HepG2 (cell line): ENCODE data around the gene UNG. TPM values are rescaled to one million over a fixed set of nuclear protein-coding genes. Genes with fewer than 3 reads are reported as not detected.

Experiments
- ATF7-NPFF ChIP-seq: sonication (generic); formaldehyde crosslinking; IDR thresholded peaks from 2 replicates; pipeline ENCODE4 v1.8.1; 2023; ENCODE audit warnings: mild to moderate bottlenecking, low read depth, missing genetic modification reagents, moderate library complexity
- CEBPG ChIP-seq: IDR thresholded peaks from 2 replicates; pipeline ENCODE4 v1.6.1; 2016
- KDM1A ChIP-seq: IDR thresholded peaks from 2 replicates; pipeline ENCODE4 v1.6.1; 2016; ENCODE audit warnings: missing compliant biosample characterization
- MAX ChIP-seq: IDR thresholded peaks from 2 replicates; pipeline ENCODE4 v1.6.1; 2012; ENCODE audit warnings: inconsistent platforms
- NKX3-1 ChIP-seq: sonication (generic); formaldehyde crosslinking; IDR thresholded peaks from 2 replicates; pipeline ENCODE4 v1.5.0; 2020; ENCODE audit warnings: missing genetic modification reagents
- SMAD1 ChIP-seq: sonication (generic); formaldehyde crosslinking; IDR thresholded peaks from 2 replicates; pipeline ENCODE4 v1.4.0; 2020; ENCODE audit warnings: missing genetic modification reagents, low read depth, mild to moderate bottlenecking, borderline replicate concordance
- SRSF4 ChIP-seq: fragments of 200-400 bp; formaldehyde crosslinking; IDR thresholded peaks from one replicate; pipeline ENCODE4 v1.6.1; 2018; ENCODE audit warnings: mild to moderate bottlenecking, low read depth, low read length, moderate library complexity; ENCODE audit not compliant: poor library complexity, severe bottlenecking
- TFDP2 ChIP-seq: sonication (generic); formaldehyde crosslinking; IDR thresholded peaks from 2 replicates; pipeline ENCODE4 v1.4.0; 2020; ENCODE audit warnings: missing genetic modification reagents
- TSC22D2 ChIP-seq: sonication (generic); formaldehyde crosslinking; IDR thresholded peaks from 2 replicates; pipeline ENCODE4 v1.5.1; 2020; ENCODE audit warnings: missing genetic modification reagents, mild to moderate bottlenecking, borderline replicate concordance
- XRCC5 ChIP-seq: fragments of 200-400 bp; formaldehyde crosslinking; optimal IDR thresholded peaks from 2 replicates; pipeline ENCODE3; 2017; ENCODE audit warnings: mild to moderate bottlenecking, low read length
- ZBTB40 ChIP-seq, 2 experiments: fragments of 450-650 bp in 1 of 2; sonication (generic) in 1 of 2; formaldehyde crosslinking in 1 of 2; IDR thresholded peaks; 2 replicates each; pipeline versions ENCODE4 v1.6.1 to v1.8.0; 2016 to 2022; ENCODE audit warnings: antibody characterized with exemption in 1 of 2, mild to moderate bottlenecking in 1 of 2, missing genetic modification reagents in 1 of 2
- ZFY ChIP-seq: sonication (generic); formaldehyde crosslinking; IDR thresholded peaks from 2 replicates; pipeline ENCODE4 v1.4.0; 2020; ENCODE audit warnings: missing genetic modification reagents
- ZNF263 ChIP-seq: sonication (generic); formaldehyde crosslinking; IDR thresholded peaks from 2 replicates; pipeline ENCODE4 v1.4.0; 2020; ENCODE audit warnings: missing genetic modification reagents
- ZNF350 ChIP-seq: sonication (generic); formaldehyde crosslinking; IDR thresholded peaks from 2 replicates; pipeline ENCODE4 v1.4.0; 2020; ENCODE audit warnings: mild to moderate bottlenecking, low read depth, missing genetic modification reagents, borderline replicate concordance
- ZNF747 ChIP-seq: sonication (generic); formaldehyde crosslinking; IDR thresholded peaks from 2 replicates; pipeline ENCODE4 v1.8.1; 2023; ENCODE audit warnings: missing genetic modification reagents, mild to moderate bottlenecking, borderline replicate concordance
- ZNF790 ChIP-seq: sonication (generic); formaldehyde crosslinking; IDR thresholded peaks from 2 replicates; pipeline ENCODE4 v1.8.0; 2022; ENCODE audit warnings: missing genetic modification reagents, mild to moderate bottlenecking, borderline replicate concordance
- ZNF83 ChIP-seq: sonication (generic); formaldehyde crosslinking; IDR thresholded peaks from 2 replicates; pipeline ENCODE4 v1.4.0; 2020; ENCODE audit warnings: missing genetic modification reagents, mild to moderate bottlenecking, borderline replicate concordance
- polyA plus RNA-seq, 8 experiments: library from polyadenylated mRNA; depleted of rRNA in 3 of 8; stranded (reverse) in 7 of 8; unstranded in 1 of 8; fragments of >200 nt; fragmentation: Illumina TruSeq in 4 of 8; extraction: Trizol in 4 of 8; gene quantifications; 2 replicates each; pipeline versions ENCODE4 v1.2.1 to v1.2.3, GENCODE V29; 2011 to 2016; ENCODE audit warnings: low read depth in 4 of 8, missing spikeins in 1 of 8, mixed read lengths in 1 of 8; ENCODE audit not compliant: insufficient read depth in 1 of 8
- total RNA-seq, 5 experiments: library from RNA; depleted of rRNA; stranded (reverse); fragments of >200 nt; fragmentation: Illumina TruSeq; extraction: Trizol; gene quantifications; 2 replicates each; pipeline ENCODE4 v1.2.3, GENCODE V29; 2016; ENCODE audit warnings: low read depth in 1 of 5

Gene UNG
- total and polyA plus RNA-seq, 2 of the 13 experiments (the other 11 are each of a cell fraction or from before 2014, with no cell fraction given) = 23.3 to 114 TPM

GRCh38 chr12:109110988-109111495, 13.6 kb downstream of the UNG start (continued):
- TF ChIP-seq ZNF350 (CRISPR knock-in tag) = peak; percentile 63; the same call in 1 of the 2 replicates
- TF ChIP-seq ZNF83 (CRISPR knock-in tag) = no peak
- no peak for TF ChIP-seq ZBTB40 (IDR thresholded peaks at IDR 0.05)
- peak; percentile 88 for TF ChIP-seq ZBTB40 (CRISPR knock-in tag; IDR thresholded peaks at IDR 0.05)
- no peak for TF ChIP-seq NKX3-1 (CRISPR knock-in tag)
- TF ChIP-seq TFDP2 (CRISPR knock-in tag) = peak; percentile 24; the same call in 1 of the 2 replicates
- peak; percentile 84 for TF ChIP-seq ZNF263 (CRISPR knock-in tag)
- no peak for TF ChIP-seq MAX
- no peak for TF ChIP-seq CEBPG (CRISPR knock-in tag)
- peak; percentile 73; the same call in 1 of the 2 replicates for TF ChIP-seq ATF7-NPFF
- no peak for TF ChIP-seq KDM1A (CRISPR knock-in tag)
- TF ChIP-seq TSC22D2 = no peak
- TF ChIP-seq SMAD1 (CRISPR knock-in tag) = peak; percentile 82; the same call in 1 of the 2 replicates
- no peak for TF ChIP-seq ZNF790
- TF ChIP-seq SRSF4 = no peak
- TF ChIP-seq XRCC5 = peak; percentile 57
- TF ChIP-seq ZNF747 = no peak
- TF ChIP-seq ZFY = peak; percentile 89
